Measurements from ENCODE around the gene SNRNP48. TPM values are rescaled to one million over a fixed set of nuclear protein-coding genes. Genes with fewer than 3 reads are reported as not detected.
A peak's percentile ranks its signal among the peaks of the same experiment; 100 is the strongest.

SNRNP48 gene
- total RNA-seq (2013), result 11.1 TPM
- polyA plus RNA-seq (1 to 10 TPM; 5.1 to 6.0 (median 5.9) TPM), polyA minus RNA-seq (2.6 and 3.7 TPM in 2 replicates), total RNA-seq (3.4 to 20.8 (median 15.5) reads per million in 11 experiments)

- peaks cover 8 to 16% of the 10 kb centered on the region in 2 donors for H3K36me3 Mint-ChIP-seq
- intact Hi-C loops (cut with micrococcal nuclease), result no loop called here
- peak; percentile 85 to 95 (median 88) for DNase-seq
- H3K4me3 Mint-ChIP-seq, result peak within 1 kb of the TSS; percentile 99 to 100
- peaks cover 22% of the 10 kb centered on the region in 2 donors for H3K36me3 ChIP-seq (replicated peaks in 1 of 2; ENCODE audit: control insufficient read depth in 1 of 2, insufficient read depth in 2 of 2, low read length in 2 of 2)
- peak within 1 kb of the TSS; percentile 86 to 93 (median 90) for H3K4me3 ChIP-seq (replicated peaks in 1 of 3; ENCODE audit: low read depth in 2 of 3, low read length in 3 of 3)
- H2AFZ ChIP-seq (ENCODE audit: insufficient read depth, low read depth, low read length, poor library complexity, severe bottlenecking), result peak within 1 kb of the TSS; percentile 98
- H3K9me3 Mint-ChIP-seq, result peaks cover 0 to 1% (median 0%) of the 10 kb centered on the region in 7 donors
- H3K27me3 ChIP-seq (ENCODE audit: control insufficient read depth in 2 of 2, insufficient read depth in 2 of 2, low read length in 2 of 2), result no peaks in the 10 kb centered on the region
- H3K9me3 ChIP-seq (replicated peaks in 1 of 2; ENCODE audit: control insufficient read depth in 1 of 2, insufficient read depth in 1 of 2, low read length in 2 of 2), result no peaks in the 10 kb centered on the region
- peak within 1 kb of the TSS; percentile 76 to 96 (median 89) for H3K27ac Mint-ChIP-seq
- peaks cover 32% of the 10 kb centered on the region for H3K4me1 Mint-ChIP-seq
- peaks cover 0 to 3% (median 0%) of the 10 kb centered on the region in 3 donors for H3K27me3 Mint-ChIP-seq (ENCODE audit: low read depth in 3 of 3)
- H3K79me2 ChIP-seq (ENCODE audit: insufficient read depth, low read length), result peaks cover 39% of the 10 kb centered on the region
- H3K4me1 ChIP-seq (ENCODE audit: control insufficient read depth in 1 of 2, insufficient read depth in 2 of 2, low read length in 2 of 2), result peaks cover 23 to 27% of the 10 kb centered on the region in 2 donors
- under 1% methylated on average over 68 of the region's 72 CpGs for WGBS (ENCODE audit: insufficient coverage)
- H3K9ac ChIP-seq (ENCODE audit: insufficient read depth, low read length, poor library complexity, severe bottlenecking), result peak within 1 kb of the TSS; percentile 90
- H4K20me1 ChIP-seq (ENCODE audit: insufficient read depth, low read length), result peaks cover 21% of the 10 kb centered on the region
- H3K27ac ChIP-seq (ENCODE audit: low read depth in 1 of 2, low read length in 2 of 2), result peak within 1 kb of the TSS; percentile 46 to 82
- no peak for TF ChIP-seq CTCF (IDR thresholded peaks at IDR 0.05)
- peak within 1 kb of the TSS; percentile 90 for H3K4me2 ChIP-seq (replicated peaks; ENCODE audit: extremely low read depth, low read length, poor library complexity, severe bottlenecking)
These were observed at the start of gene SNRNP48 for GRCh38 chr6:7589949-7590917. TSS of gene SNRNP48 (plus strand) at chr6:7590198. CDS start at chr6:7590258, 60 bp downstream.

- Histone ChIP-seq H3K9ac (ENCODE audit: insufficient read depth, low read length, poor library complexity, severe bottlenecking) (no peak overlapping the region), H2AFZ (ENCODE audit: insufficient read depth, low read depth, low read length, poor library complexity, severe bottlenecking) (no peak overlapping the region), H4K20me1 (ENCODE audit: insufficient read depth, low read length) (no peaks in the 10 kb centered on the region), H3K9me3 (replicated peaks in 1 of 2; ENCODE audit: control insufficient read depth in 1 of 2, insufficient read depth in 1 of 2, low read length in 2 of 2) (peaks cover 3 to 38% of the 10 kb centered on the region in 2 donors), H3K4me2 (replicated peaks; ENCODE audit: extremely low read depth, low read length, poor library complexity, severe bottlenecking) (peak overlapping the region; percentile 88), H3K4me3 (replicated peaks in 1 of 3; ENCODE audit: low read depth in 2 of 3, low read length in 3 of 3) (peak overlapping the region in 1 of 3 experiments; percentile 79), H3K27me3 (ENCODE audit: control insufficient read depth in 2 of 2, insufficient read depth in 2 of 2, low read length in 2 of 2) (peaks cover 81 to 97% of the 10 kb centered on the region in 2 donors), H3K36me3 (replicated peaks in 1 of 2; ENCODE audit: control insufficient read depth in 1 of 2, insufficient read depth in 2 of 2, low read length in 2 of 2) (no peaks in the 10 kb centered on the region), H3K4me1 (ENCODE audit: control insufficient read depth in 1 of 2, insufficient read depth in 2 of 2, low read length in 2 of 2) (peaks cover 19 to 24% of the 10 kb centered on the region in 2 donors), H3K79me2 (ENCODE audit: insufficient read depth, low read length) (no peaks in the 10 kb centered on the region), H3K27ac (ENCODE audit: low read depth in 1 of 2, low read length in 2 of 2) (no peak overlapping the region)
- TF ChIP-seq CTCF (IDR thresholded peaks at IDR 0.05), result no peak
- Mint-ChIP-seq H3K4me3 (peak overlapping the region in 1 of 2 donors; percentile 89), H3K9me3 (peaks cover 0 to 19% (median 13%) of the 10 kb centered on the region in 7 donors), H3K36me3 (peaks cover 5 to 10% of the 10 kb centered on the region in 2 donors), H3K4me1 (peaks cover 21% of the 10 kb centered on the region), H3K27me3 (ENCODE audit: low read depth in 3 of 3) (peaks cover 91 to 98% (median 96%) of the 10 kb centered on the region in 3 donors), H3K27ac (no peak overlapping the region)
- DNase-seq, result no peak
- intact Hi-C loops (cut with micrococcal nuclease), result no loop called here
- 29% methylated on average over 9 of the region's 17 CpGs for WGBS (ENCODE audit: insufficient coverage)
These were observed 49.4 kb upstream of the SNRNP48 start for GRCh38 chr6:7540595-7540994.
